LHCN-M2 (cell line): ENCODE data around the gene CHTOP. TPM values are rescaled to one million over a fixed set of nuclear protein-coding genes. Genes with fewer than 3 reads are reported as not detected.
"Not testable (repeated sequence)": the region's sequence is repeated elsewhere in the genome, so short reads cannot be mapped to it uniquely, and the experiment has no call there.

Source experiments
- DNase-seq: peaks from one replicate; pipeline ENCODE4 v3.0.0-alpha.2; 2012; ENCODE audit warnings: low read depth
- total RNA-seq: library from RNA; depleted of rRNA; stranded (reverse); fragments of >200 nt; gene quantifications from 2 replicates; pipeline ENCODE4 v1.2.3, GENCODE V29; 2014

The CHTOP gene
- total RNA-seq, 1 experiment from 2014 or later: 44.5 TPM

GRCh38 chr1:153631047-153632022 is 2.5 kb upstream of the CHTOP start:
- no peak for DNase-seq

- DNase-seq: no peak
Measured at GRCh38 chr1:153633161-153633753, 609 bp upstream of the CHTOP start.

- no peak for DNase-seq
Measured at GRCh38 chr1:153635872-153636271, 2.0 kb downstream of the CHTOP start.

- DNase-seq: no peak
Measured at GRCh38 chr1:153636312-153636711, 2.4 kb downstream of the CHTOP start.

- DNase-seq: no peak
Measured at GRCh38 chr1:153638261-153638660, 4.4 kb downstream of the CHTOP start.

GRCh38 chr1:153639280-153639679 is 5.4 kb downstream of the CHTOP start:
- no peak for DNase-seq

- not testable (repeated sequence) for DNase-seq
Measured at GRCh38 chr1:153640213-153640612, 6.3 kb downstream of the CHTOP start.

- DNase-seq: no peak
Measured at GRCh38 chr1:153640861-153641260, 7.0 kb downstream of the CHTOP start.

- no peak for DNase-seq
Measured at GRCh38 chr1:153642161-153642560, 8.3 kb downstream of the CHTOP start.

GRCh38 chr1:153643100-153643499 is 9.2 kb downstream of the CHTOP start:
- no peak for DNase-seq

- no peak for DNase-seq
Measured at GRCh38 chr1:153643816-153644215, 9.9 kb downstream of the CHTOP start.

GRCh38 chr1:153646672-153647345 is 12.9 kb downstream of the CHTOP start:
- no peak for DNase-seq

GRCh38 chr1:153647346-153647714 is 13.5 kb downstream of the CHTOP start:
- no peak for DNase-seq

GRCh38 chr1:153648000-153648643 is 14.3 kb downstream of the CHTOP start:
- no peak for DNase-seq

- no peak for DNase-seq
Measured at GRCh38 chr1:153649137-153649862, 15.4 kb downstream of the CHTOP start.

- peak; percentile 88 for DNase-seq
Measured at GRCh38 chr1:153649863-153650235, 16.0 kb downstream of the CHTOP start.

- DNase-seq: no peak
Measured at GRCh38 chr1:153651771-153652170, 17.9 kb downstream of the CHTOP start.

GRCh38 chr1:153652805-153653500 is 19.1 kb downstream of the CHTOP start:
- peak; percentile 73 for DNase-seq

- no peak for DNase-seq
Measured at GRCh38 chr1:153655333-153655732, 21.5 kb downstream of the CHTOP start.

- DNase-seq: peak; percentile 85
Measured at GRCh38 chr1:153658400-153659174, 24.7 kb downstream of the CHTOP start, which contains the start of gene SNAPIN. Gene SNAPIN, plus strand, starts transcription at chr1:153658703. Its CDS starts 41 bp downstream, at chr1:153658744.
